HepG2 (cell line): ENCODE results near the gene ANKS6. TPM values are rescaled to one million over a fixed set of nuclear protein-coding genes. Genes with fewer than 3 reads are reported as not detected.

Experiments used
- ATAC-seq: fragments of 200-7000 bp; cut with Tn5 transposase; 3 replicates; pipeline ENCODE4 v1.9.1; 2020; ENCODE audit warnings: mild to moderate bottlenecking, moderate library complexity
- BruUV-seq: library from RNA; stranded (reverse); fragments of 400-500 nt; replicated peaks from 2 replicates; lab custom pipeline; 2021; lab: Mats Ljungman, UMichigan
- CTCF ChIA-PET: fragments of 300-600 bp; formaldehyde crosslinking; extraction: SDS; loops from one replicate; lab custom pipeline; 2021; ENCODE audit warnings: low total read pairs, inconsistent platforms, low intra/inter-chr PET ratio; lab: Yijun Ruan, JAX
- POLR2A ChIA-PET: fragments of 350-600 bp; sonication (Branson Sonifier 250); formaldehyde crosslinking; loops from one replicate; lab custom pipeline; 2020; ENCODE audit warnings: antibody characterized with exemption, inconsistent platforms; lab: Yijun Ruan, JAX
- DNase-seq: peaks from one replicate; pipeline ENCODE4 v3.0.0-alpha.2; 2015; ENCODE audit warnings: low spot score
- FAIRE-seq: peaks from 3 replicates; lab custom pipeline; 2011; peaks lifted over from hg19 to GRCh38; lab: Jason Lieb, UNC
- H2AFZ ChIP-seq: one replicate; pipeline ENCODE4 v1.6.1; 2011; ENCODE audit warnings: low read length, inconsistent platforms
- H3K27ac ChIP-seq: fragments of 300-600 bp; 3 replicates; pipeline ENCODE4 v1.8.0; 2011; ENCODE audit warnings: mixed run types, mild to moderate bottlenecking, mixed read lengths, low read length, inconsistent platforms; ENCODE audit not compliant: insufficient read depth; ENCODE audit errors: extremely low read length
- H3K27me3 ChIP-seq, 2 experiments: fragments of 200-600 bp in 1 of 2; 2 replicates in 1 of 2; 3 replicates in 1 of 2; pipeline versions ENCODE4 v1.6.0 to v1.8.0; 2011; ENCODE audit warnings: low read length in 2 of 2, mild to moderate bottlenecking in 2 of 2, moderate library complexity in 2 of 2, inconsistent platforms in 1 of 2; ENCODE audit not compliant: insufficient read depth in 2 of 2, control insufficient read depth in 1 of 2
- H3K36me3 ChIP-seq, 2 experiments: fragments of 200-600 bp in 1 of 2; replicated peaks in 1 of 2; 2 replicates in 1 of 2; 3 replicates in 1 of 2; pipeline versions ENCODE4 v1.5.1 to v1.8.0; 2011; ENCODE audit warnings: low read length in 2 of 2, inconsistent platforms in 1 of 2; ENCODE audit not compliant: insufficient read depth in 2 of 2, control insufficient read depth in 1 of 2
- H3K4me1 ChIP-seq: 2 replicates; pipeline ENCODE4 v1.5.1; 2012; ENCODE audit warnings: low read length, inconsistent platforms; ENCODE audit not compliant: insufficient read depth
- H3K4me2 ChIP-seq: 2 replicates; pipeline ENCODE4 v1.6.0; 2011; ENCODE audit warnings: low read depth, low read length, inconsistent platforms
- H3K4me3 ChIP-seq, 3 experiments: fragments of 200-600 bp in 1 of 3; sonication (generic), shearing (Covaris generic) in 1 of 3; replicated peaks in 1 of 3; 2 replicates each; pipeline ENCODE4 v1.5.1; 2011 to 2016; ENCODE audit warnings: low read length in 3 of 3, inconsistent platforms in 2 of 3, low read depth in 2 of 3, mild to moderate bottlenecking in 2 of 3, control low read depth in 1 of 3, mixed read lengths in 1 of 3; ENCODE audit not compliant: insufficient read depth in 1 of 3
- H3K79me2 ChIP-seq: one replicate; pipeline ENCODE4 v1.6.1; 2011; ENCODE audit warnings: low read length, inconsistent platforms; ENCODE audit not compliant: insufficient read depth
- H3K9ac ChIP-seq: 2 replicates; pipeline ENCODE4 v1.6.0; 2011; ENCODE audit warnings: mild to moderate bottlenecking, low read depth, low read length, inconsistent platforms; ENCODE audit not compliant: insufficient read depth
- H3K9me3 ChIP-seq: 2 replicates; pipeline ENCODE4 v1.5.1; 2012; ENCODE audit warnings: mild to moderate bottlenecking, low read length
- H4K20me1 ChIP-seq: 2 replicates; pipeline ENCODE4 v1.6.0; 2011; ENCODE audit warnings: inconsistent platforms, mild to moderate bottlenecking, low read length, moderate library complexity; ENCODE audit not compliant: insufficient read depth
- AFF4 ChIP-seq: sonication (generic); formaldehyde crosslinking; IDR thresholded peaks from 2 replicates; pipeline ENCODE4 v1.4.0; 2020; ENCODE audit warnings: missing genetic modification reagents
- AHDC1 ChIP-seq: sonication (generic); formaldehyde crosslinking; IDR thresholded peaks from 2 replicates; pipeline ENCODE4 v1.5.1; 2020; ENCODE audit warnings: mild to moderate bottlenecking, missing genetic modification reagents, borderline replicate concordance
- ATF7 ChIP-seq, 2 experiments: fragments of 450-650 bp in 1 of 2; sonication (generic) in 1 of 2; formaldehyde crosslinking in 1 of 2; IDR thresholded peaks; 2 replicates each; pipeline versions ENCODE4 v1.4.0 to v1.6.1; 2016 to 2020; ENCODE audit warnings: antibody characterized with exemption in 1 of 2, mild to moderate bottlenecking in 1 of 2, missing genetic modification reagents in 1 of 2
- BCL6 ChIP-seq: IDR thresholded peaks from 2 replicates; pipeline ENCODE4 v1.6.1; 2016; ENCODE audit warnings: missing genetic modification reagents, missing compliant biosample characterization
- JUNB ChIP-seq: sonication (generic); formaldehyde crosslinking; IDR thresholded peaks from 2 replicates; pipeline ENCODE4 v1.8.0; 2022; ENCODE audit warnings: missing genetic modification reagents, mild to moderate bottlenecking, borderline replicate concordance
- KDM6A ChIP-seq: IDR thresholded peaks from 2 replicates; pipeline ENCODE4 v1.6.1; 2016; ENCODE audit warnings: low read depth
- POLR2AphosphoS2 ChIP-seq: IDR thresholded peaks from 2 replicates; pipeline ENCODE4 v1.6.1; 2011; ENCODE audit warnings: low read depth, low read length, improper control_type of control experiment
- SAP130 ChIP-seq: IDR thresholded peaks from 2 replicates; pipeline ENCODE4 v1.6.1; 2016; ENCODE audit warnings: low read depth
- TBX2 ChIP-seq: sonication (generic); formaldehyde crosslinking; IDR thresholded peaks from 2 replicates; pipeline ENCODE4 v1.5.0; 2020; ENCODE audit warnings: missing genetic modification reagents, mild to moderate bottlenecking, borderline replicate concordance
- ZBTB25 ChIP-seq: IDR thresholded peaks from 2 replicates; pipeline ENCODE4 v1.6.1; 2018; ENCODE audit warnings: missing genetic modification reagents
- ZNF547 ChIP-seq: sonication (generic); formaldehyde crosslinking; IDR thresholded peaks from 2 replicates; pipeline ENCODE4 v1.5.1; 2020; ENCODE audit warnings: mild to moderate bottlenecking, missing genetic modification reagents
- ZNF724P ChIP-seq: sonication (generic); formaldehyde crosslinking; IDR thresholded peaks from 2 replicates; pipeline ENCODE4 v1.8.0; 2022; ENCODE audit warnings: missing genetic modification reagents, borderline replicate concordance
- WGBS: methylation state at CpG from one replicate; pipeline ENCODE4 v1.1.6; 2017; ENCODE audit warnings: low lambda C conversion rate; 5-methylcytosine and 5-hydroxymethylcytosine counted together
- in situ Hi-C: cut with HindIII; loops from 2 replicates; pipeline ENCODE4 v1.10.0; 2017; ENCODE audit warnings: low pct_unique_long_range_greater_than_20kb; ENCODE audit not compliant: extremely low pct_ligation_motif_present
- intact Hi-C: fragments of 100-400 bp; cut with micrococcal nuclease; formaldehyde crosslinking; loops from one replicate; pipeline ENCODE4 v1.10.0; 2022; ENCODE audit not compliant: unreplicated experiment
- polyA plus RNA-seq, 8 experiments: library from polyadenylated mRNA; depleted of rRNA in 3 of 8; stranded (reverse) in 7 of 8; unstranded in 1 of 8; fragments of >200 nt; fragmentation: Illumina TruSeq in 4 of 8; extraction: Trizol in 4 of 8; gene quantifications; 2 replicates each; pipeline versions ENCODE4 v1.2.1 to v1.2.3, GENCODE V29; 2011 to 2016; ENCODE audit warnings: low read depth in 4 of 8, missing spikeins in 1 of 8, mixed read lengths in 1 of 8; ENCODE audit not compliant: insufficient read depth in 1 of 8
- total RNA-seq, 5 experiments: library from RNA; depleted of rRNA; stranded (reverse); fragments of >200 nt; fragmentation: Illumina TruSeq; extraction: Trizol; gene quantifications; 2 replicates each; pipeline ENCODE4 v1.2.3, GENCODE V29; 2016; ENCODE audit warnings: low read depth in 1 of 5
- TF ChIP-seq, protein P1 (sequence below): sonication (generic); formaldehyde crosslinking; IDR thresholded peaks from 2 replicates; pipeline ENCODE4 v1.8.0; 2023; ENCODE audit warnings: mild to moderate bottlenecking, missing genetic modification reagents

ANKS6 gene
- total and polyA plus RNA-seq, 2 of the 13 experiments (the other 11 are each of a cell fraction or from before 2014, with no cell fraction given), result 8.8 to 10.7 TPM

DNA sequence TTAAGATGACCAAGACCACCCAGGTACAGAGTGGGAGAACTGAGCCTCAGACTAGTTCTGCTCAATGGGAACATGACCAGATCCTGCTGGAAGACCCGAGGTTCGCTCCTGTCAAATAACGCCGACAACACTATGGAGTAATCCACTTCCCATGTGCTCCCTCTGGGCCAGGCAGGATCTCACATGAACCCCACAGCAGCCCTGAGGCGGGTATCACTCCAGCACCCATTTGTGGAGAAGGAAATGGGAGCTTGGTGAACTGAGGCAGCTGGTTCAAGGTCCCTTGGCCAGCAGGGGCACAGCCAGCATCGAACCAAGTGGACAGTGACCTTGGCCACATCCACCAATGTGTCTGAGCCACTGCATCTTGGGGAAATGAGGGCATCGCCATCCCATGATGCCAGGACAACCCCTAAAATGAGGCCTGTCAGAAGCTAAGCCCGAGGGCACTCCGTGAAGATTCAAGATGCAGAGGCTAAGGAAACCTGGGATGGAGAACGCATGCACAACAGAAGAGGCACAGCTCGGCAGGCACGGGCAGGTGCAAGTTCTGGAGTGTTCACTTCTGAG is 8.5 kb downstream of the ANKS6 start:
- peaks cover 3% of the 10 kb centered on the region; the same call in 1 of the 2 replicates for H4K20me1 ChIP-seq
- H2AFZ ChIP-seq, result no peak overlapping the region
- ChIA-PET POLR2A (no interaction called here), CTCF (no interaction called here)
- peaks cover 0 to 6% of the 10 kb centered on the region in 2 experiments; a peak in 2 of 5 replicates for H3K36me3 ChIP-seq
- in situ Hi-C loops, result no loop called here
- no peak for FAIRE-seq
- H3K27ac ChIP-seq, result no peak overlapping the region
- WGBS, result 86% methylated on average over 5 of the region's 12 CpGs
- no peak for ATAC-seq
- H3K27me3 ChIP-seq, result no peaks in the 10 kb centered on the region
- no peak overlapping the region for H3K4me3 ChIP-seq
- H3K9ac ChIP-seq, result no peak overlapping the region
- H3K9me3 ChIP-seq, result no peaks in the 10 kb centered on the region
- H3K4me1 ChIP-seq, result no peaks in the 10 kb centered on the region
- DNase-seq, result no peak
- BruUV-seq, result no TSS peak
- intact Hi-C loops, result no loop called here
- no peak overlapping the region for H3K4me2 ChIP-seq
- no peaks in the 10 kb centered on the region for H3K79me2 ChIP-seq
- TF ChIP-seq ZNF547 (CRISPR knock-in tag) (no peak), AFF4 (CRISPR knock-in tag) (no peak), SAP130 (CRISPR knock-in tag) (no peak), ATF7 (IDR thresholded peaks at IDR 0.05) (no peak), ATF7 (CRISPR knock-in tag; IDR thresholded peaks at IDR 0.05) (no peak), AHDC1 (CRISPR knock-in tag) (no peak), BCL6 (CRISPR knock-in tag) (no peak), POLR2AphosphoS2 (no peak), ZNF724P (CRISPR knock-in tag) (no peak), ZBTB25 (CRISPR knock-in tag) (no peak), JUNB (CRISPR knock-in tag) (no peak), TBX2 (CRISPR knock-in tag) (no peak), KDM6A (no peak)
- TF ChIP-seq, protein P1, sequence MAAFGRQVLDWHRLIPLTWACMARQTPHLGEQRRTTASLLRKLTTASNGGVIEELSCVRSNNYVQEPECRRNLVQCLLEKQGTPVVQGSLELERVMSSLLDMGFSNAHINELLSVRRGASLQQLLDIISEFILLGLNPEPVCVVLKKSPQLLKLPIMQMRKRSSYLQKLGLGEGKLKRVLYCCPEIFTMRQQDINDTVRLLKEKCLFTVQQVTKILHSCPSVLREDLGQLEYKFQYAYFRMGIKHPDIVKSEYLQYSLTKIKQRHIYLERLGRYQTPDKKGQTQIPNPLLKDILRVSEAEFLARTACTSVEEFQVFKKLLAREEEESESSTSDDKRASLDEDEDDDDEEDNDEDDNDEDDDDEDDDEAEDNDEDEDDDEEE (CRISPR knock-in tag), result no peak
